ENCODE data around the gene ANKS3.
"Not testable (repeated sequence)": the region's sequence is repeated elsewhere in the genome, so short reads cannot be mapped to it uniquely, and the experiment has no call there.

ANKS3 gene

DNA sequence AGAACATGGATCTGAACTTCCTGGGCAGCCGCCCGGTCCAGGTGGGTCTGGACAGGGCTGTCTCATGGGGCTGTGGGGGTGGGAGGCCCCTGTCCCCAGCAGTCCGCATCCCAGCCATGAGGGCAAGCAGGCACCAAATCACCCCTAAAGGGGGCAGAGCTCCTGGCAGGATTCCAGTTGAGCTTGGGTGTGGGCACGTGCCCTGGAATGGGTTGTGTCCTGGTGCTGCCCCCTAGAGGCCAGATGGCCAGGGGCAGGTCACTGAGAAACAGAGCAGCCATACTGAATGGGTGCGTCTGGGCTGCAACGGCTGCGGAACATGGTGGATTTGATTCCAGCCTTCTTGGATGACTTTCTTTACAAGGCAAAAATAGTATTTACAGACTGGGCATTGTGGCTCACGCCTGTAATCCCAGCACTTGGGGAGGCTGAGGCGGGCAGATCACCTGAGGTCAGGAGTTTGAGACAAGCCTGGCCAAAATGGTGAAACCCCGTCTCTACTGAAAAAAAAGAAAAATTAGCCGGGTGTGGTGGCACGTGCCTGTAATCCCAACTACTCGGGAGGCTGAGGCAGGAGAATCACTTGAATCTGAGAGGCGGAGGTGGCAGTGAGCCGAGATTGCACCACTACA, 83.5 kb downstream of the ANKS3 start:
- not testable (repeated sequence) for H3K4me3 ChIP-seq (ENCODE audit: low read depth in 1 of 2, low read length in 2 of 2); H3K9me3 ChIP-seq (ENCODE audit: control insufficient read depth in 1 of 2, low read length in 2 of 2); H3K9ac ChIP-seq (ENCODE audit: low read depth in 1 of 2, low read length in 2 of 2); H3K27ac ChIP-seq (ENCODE audit: low read depth, low read length); H3K27me3 ChIP-seq (ENCODE audit: control insufficient read depth in 1 of 2, insufficient read depth in 2 of 2, low read length in 2 of 2)
- peaks cover 4 to 47% of the 10 kb centered on the region in 2 donors for H3K36me3 ChIP-seq (ENCODE audit: control insufficient read depth in 1 of 2, insufficient read depth in 2 of 2, low read length in 2 of 2)
- H3K4me1 ChIP-seq (ENCODE audit: control insufficient read depth in 1 of 2, insufficient read depth in 2 of 2, low read length in 2 of 2) = peaks cover 24 to 27% of the 10 kb centered on the region in 2 donors

DNA sequence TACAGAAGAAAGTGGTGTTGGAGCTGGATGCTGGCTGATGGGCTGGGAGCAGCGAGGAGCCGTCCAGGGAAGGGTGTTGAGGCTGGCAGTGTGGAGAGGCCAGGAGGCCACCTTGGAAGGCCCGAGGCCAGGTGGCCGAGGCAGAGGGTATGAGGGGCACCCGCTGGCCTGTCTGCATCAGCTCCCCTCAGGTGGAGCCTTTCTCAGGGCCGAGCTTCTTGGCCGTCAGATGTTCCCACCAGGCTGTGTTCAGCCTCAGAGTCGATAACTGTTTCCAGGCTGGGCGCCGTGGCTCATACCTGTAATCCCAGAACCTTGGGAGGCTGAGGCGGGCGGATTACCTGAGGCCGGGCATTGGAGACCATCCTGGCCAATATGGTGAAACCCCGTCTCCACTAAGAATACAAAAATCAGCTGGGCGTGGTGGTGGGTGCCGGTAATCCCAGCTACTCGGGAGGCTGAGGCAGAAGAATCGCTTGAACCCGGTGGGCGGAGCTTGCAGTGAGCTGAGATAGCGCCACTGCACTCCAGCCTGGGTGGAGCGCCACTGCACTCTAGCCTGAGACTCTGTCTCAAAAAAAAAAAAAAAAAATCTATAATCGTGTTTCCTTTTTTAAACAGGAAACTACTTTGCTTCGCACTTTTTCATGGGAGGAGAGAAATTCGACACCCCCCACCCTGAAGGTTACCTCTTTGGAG, 84.2 kb downstream of the ANKS3 start:
- H3K27ac ChIP-seq (ENCODE audit: low read depth, low read length) = no peak overlapping the region
- H3K4me1 ChIP-seq (ENCODE audit: control insufficient read depth in 1 of 2, insufficient read depth in 2 of 2, low read length in 2 of 2) = peaks cover 17 to 20% of the 10 kb centered on the region in 2 donors
- peaks cover 4 to 45% of the 10 kb centered on the region in 2 donors for H3K36me3 ChIP-seq (ENCODE audit: control insufficient read depth in 1 of 2, insufficient read depth in 2 of 2, low read length in 2 of 2)
- H3K4me3 ChIP-seq (ENCODE audit: low read depth in 1 of 2, low read length in 2 of 2) = no peak overlapping the region
- no peaks in the 10 kb centered on the region for H3K27me3 ChIP-seq (ENCODE audit: control insufficient read depth in 1 of 2, insufficient read depth in 2 of 2, low read length in 2 of 2)
- H3K9ac ChIP-seq (ENCODE audit: low read depth in 1 of 2, low read length in 2 of 2) = no peak overlapping the region
- H3K9me3 ChIP-seq (ENCODE audit: control insufficient read depth in 1 of 2, low read length in 2 of 2) = no peaks in the 10 kb centered on the region

DNA sequence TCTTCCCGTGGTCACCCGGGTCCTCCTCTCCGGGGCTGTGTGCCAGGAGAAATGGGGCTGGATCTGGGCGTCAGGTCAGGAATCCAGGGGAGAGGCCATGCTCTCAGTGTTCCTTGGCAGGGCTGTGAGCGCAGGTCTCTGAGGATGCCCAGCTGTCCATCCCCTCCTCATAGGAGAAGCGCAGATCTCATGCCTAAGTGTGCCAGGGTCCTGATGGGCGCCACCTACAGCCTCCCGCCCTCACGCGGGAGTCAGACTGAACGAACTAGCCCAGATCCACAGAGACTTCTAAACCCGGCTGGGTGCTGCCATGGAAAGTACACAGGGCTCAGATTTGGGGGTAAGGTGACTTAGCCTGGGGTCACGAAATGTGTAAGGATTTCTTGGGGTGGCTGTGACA, 85.2 kb downstream of the ANKS3 start:
- Histone ChIP-seq H3K4me1 (ENCODE audit: control insufficient read depth in 1 of 2, insufficient read depth in 2 of 2, low read length in 2 of 2) (peaks cover 9 to 12% of the 10 kb centered on the region in 2 donors), H3K9me3 (ENCODE audit: control insufficient read depth in 1 of 2, low read length in 2 of 2) (no peaks in the 10 kb centered on the region), H3K27me3 (ENCODE audit: control insufficient read depth in 1 of 2, insufficient read depth in 2 of 2, low read length in 2 of 2) (no peaks in the 10 kb centered on the region), H3K27ac (ENCODE audit: low read depth, low read length) (no peak overlapping the region), H3K4me3 (ENCODE audit: low read depth in 1 of 2, low read length in 2 of 2) (no peak overlapping the region), H3K36me3 (ENCODE audit: control insufficient read depth in 1 of 2, insufficient read depth in 2 of 2, low read length in 2 of 2) (peaks cover 4 to 39% of the 10 kb centered on the region in 2 donors), H3K9ac (ENCODE audit: low read depth in 1 of 2, low read length in 2 of 2) (no peak overlapping the region)

DNA sequence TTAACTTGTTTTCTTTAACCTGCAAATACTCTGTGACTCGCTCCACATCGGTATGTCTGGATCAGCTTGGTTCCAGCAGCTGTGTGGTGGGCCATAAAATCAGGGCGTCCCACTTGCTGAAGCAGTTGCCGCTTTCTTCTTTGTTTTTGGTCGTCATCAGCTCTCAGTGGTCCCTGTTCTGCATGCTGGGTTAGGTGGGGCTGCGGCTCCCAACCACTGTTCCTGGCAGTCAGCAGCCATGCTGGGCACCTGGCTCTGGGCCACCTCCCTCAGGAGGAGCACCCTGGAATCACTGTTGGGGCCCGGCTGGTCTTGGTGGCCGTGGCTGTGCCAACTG, 86.5 kb downstream of the ANKS3 start:
- H3K4me1 ChIP-seq (ENCODE audit: control insufficient read depth in 1 of 2, insufficient read depth in 2 of 2, low read length in 2 of 2) = peaks cover 2 to 4% of the 10 kb centered on the region in 2 donors
- H3K4me3 ChIP-seq (ENCODE audit: low read depth in 1 of 2, low read length in 2 of 2) = no peak overlapping the region
- H3K27me3 ChIP-seq (ENCODE audit: control insufficient read depth in 1 of 2, insufficient read depth in 2 of 2, low read length in 2 of 2) = no peaks in the 10 kb centered on the region
- no peaks in the 10 kb centered on the region for H3K9me3 ChIP-seq (ENCODE audit: control insufficient read depth in 1 of 2, low read length in 2 of 2)
- no peak overlapping the region for H3K9ac ChIP-seq (ENCODE audit: low read depth in 1 of 2, low read length in 2 of 2)
- H3K27ac ChIP-seq (ENCODE audit: low read depth, low read length) = no peak overlapping the region
- H3K36me3 ChIP-seq (ENCODE audit: control insufficient read depth in 1 of 2, insufficient read depth in 2 of 2, low read length in 2 of 2) = peaks cover 4 to 34% of the 10 kb centered on the region in 2 donors

DNA sequence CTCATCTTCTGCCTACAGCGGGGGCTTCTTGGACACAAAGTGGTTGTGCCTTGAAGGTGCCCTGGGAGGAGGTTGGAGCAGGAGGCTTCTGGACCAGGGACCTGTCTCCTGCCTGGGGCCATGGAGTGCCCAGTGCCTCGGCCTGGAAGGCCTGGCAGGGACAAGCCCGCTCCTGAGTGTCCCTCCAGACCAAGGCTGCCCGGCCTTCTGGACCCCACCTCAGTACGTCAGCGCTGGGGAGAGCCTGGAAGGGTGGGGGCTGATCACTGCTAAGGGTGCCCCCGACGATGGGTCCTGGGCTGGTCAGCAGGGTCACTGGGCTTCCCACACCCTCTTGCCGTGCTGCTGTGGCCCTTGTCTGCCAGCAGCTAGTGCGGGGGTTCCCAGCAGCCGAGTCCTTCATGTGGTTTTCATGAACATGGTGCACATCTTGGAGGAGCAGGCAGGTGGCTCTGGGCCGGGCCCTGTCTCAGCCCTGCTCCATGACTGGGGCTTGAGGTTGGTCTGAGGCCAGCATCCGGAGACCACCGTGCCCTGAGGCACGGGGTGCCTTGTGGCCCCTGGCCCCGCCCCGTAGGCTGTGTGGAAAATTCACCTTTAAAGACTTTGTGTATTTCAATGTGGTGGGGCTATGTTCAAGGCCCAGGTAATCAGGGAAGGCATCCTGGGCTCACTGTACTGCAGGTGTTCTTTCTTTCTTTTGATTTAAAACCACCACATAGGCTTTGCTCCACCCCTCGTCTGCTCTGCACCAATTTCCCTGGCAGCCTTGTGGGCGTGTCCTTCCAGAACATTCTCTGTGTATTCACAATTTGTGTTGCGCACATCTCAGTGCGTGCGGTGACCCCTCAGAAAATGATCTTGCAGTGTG, 87.1 kb downstream of the ANKS3 start:
- no peaks in the 10 kb centered on the region for H3K27me3 ChIP-seq (ENCODE audit: control insufficient read depth in 1 of 2, insufficient read depth in 2 of 2, low read length in 2 of 2)
- H3K9me3 ChIP-seq (ENCODE audit: control insufficient read depth in 1 of 2, low read length in 2 of 2) = no peaks in the 10 kb centered on the region
- no peaks in the 10 kb centered on the region for H3K4me1 ChIP-seq (ENCODE audit: control insufficient read depth in 1 of 2, insufficient read depth in 2 of 2, low read length in 2 of 2)
- no peak overlapping the region for H3K9ac ChIP-seq (ENCODE audit: low read depth in 1 of 2, low read length in 2 of 2)
- no peak overlapping the region for H3K27ac ChIP-seq (ENCODE audit: low read depth, low read length)
- peaks cover 4 to 28% of the 10 kb centered on the region in 2 donors for H3K36me3 ChIP-seq (ENCODE audit: control insufficient read depth in 1 of 2, insufficient read depth in 2 of 2, low read length in 2 of 2)
- no peak overlapping the region for H3K4me3 ChIP-seq (ENCODE audit: low read depth in 1 of 2, low read length in 2 of 2)

Data from duodenal mucosa (tissue), 2 donors.